ENCODE data around the gene ZNF469. TPM values are rescaled to one million over a fixed set of nuclear protein-coding genes. Genes with fewer than 3 reads are reported as not detected.

Gene ZNF469, protein sequence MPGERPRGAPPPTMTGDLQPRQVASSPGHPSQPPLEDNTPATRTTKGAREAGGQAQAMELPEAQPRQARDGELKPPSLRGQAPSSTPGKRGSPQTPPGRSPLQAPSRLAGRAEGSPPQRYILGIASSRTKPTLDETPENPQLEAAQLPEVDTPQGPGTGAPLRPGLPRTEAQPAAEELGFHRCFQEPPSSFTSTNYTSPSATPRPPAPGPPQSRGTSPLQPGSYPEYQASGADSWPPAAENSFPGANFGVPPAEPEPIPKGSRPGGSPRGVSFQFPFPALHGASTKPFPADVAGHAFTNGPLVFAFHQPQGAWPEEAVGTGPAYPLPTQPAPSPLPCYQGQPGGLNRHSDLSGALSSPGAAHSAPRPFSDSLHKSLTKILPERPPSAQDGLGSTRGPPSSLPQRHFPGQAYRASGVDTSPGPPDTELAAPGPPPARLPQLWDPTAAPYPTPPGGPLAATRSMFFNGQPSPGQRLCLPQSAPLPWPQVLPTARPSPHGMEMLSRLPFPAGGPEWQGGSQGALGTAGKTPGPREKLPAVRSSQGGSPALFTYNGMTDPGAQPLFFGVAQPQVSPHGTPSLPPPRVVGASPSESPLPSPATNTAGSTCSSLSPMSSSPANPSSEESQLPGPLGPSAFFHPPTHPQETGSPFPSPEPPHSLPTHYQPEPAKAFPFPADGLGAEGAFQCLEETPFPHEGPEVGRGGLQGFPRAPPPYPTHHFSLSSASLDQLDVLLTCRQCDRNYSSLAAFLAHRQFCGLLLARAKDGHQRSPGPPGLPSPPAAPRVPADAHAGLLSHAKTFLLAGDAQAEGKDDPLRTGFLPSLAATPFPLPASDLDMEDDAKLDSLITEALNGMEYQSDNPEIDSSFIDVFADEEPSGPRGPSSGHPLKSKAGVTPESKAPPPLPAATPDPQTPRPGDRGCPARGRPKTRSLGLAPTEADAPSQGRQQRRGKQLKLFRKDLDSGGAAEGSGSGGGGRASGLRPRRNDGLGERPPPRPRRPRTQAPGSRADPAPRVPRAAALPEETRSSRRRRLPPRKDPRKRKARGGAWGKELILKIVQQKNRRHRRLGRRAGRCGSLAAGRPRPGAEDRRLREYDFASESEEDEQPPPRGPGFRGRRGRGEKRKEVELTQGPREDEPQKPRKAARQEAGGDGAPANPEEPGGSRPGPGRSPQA (N-terminal part only)
- total RNA-seq (10 to 100 TPM in 2 of 7 donors, 1 to 10 TPM in 5; 1.1 to 16.2 (median 7.5) TPM), polyA plus RNA-seq (1 to 10 TPM in 1 of 2 donors, under 1 TPM in 1; 0.52 to 3.0 TPM)
- long read RNA-seq, donor 1, full-length matches to known transcripts = 12 of 13 reads
- long read RNA-seq, donor 1, partial matches to known transcripts = 0 of 13 reads
- long read RNA-seq, donor 1, other reads (novel, unspliced or antisense) = 1 of 13 reads
- long read RNA-seq, donor 2, full-length matches to known transcripts = 8 of 8 reads
- long read RNA-seq, donor 2, partial matches to known transcripts = 0 of 8 reads
- long read RNA-seq, donor 2, other reads (novel, unspliced or antisense) = 0 of 8 reads
- long read RNA-seq, donor 3, full-length matches to known transcripts = 13 of 14 reads
- long read RNA-seq, donor 3, partial matches to known transcripts = 0 of 14 reads
- long read RNA-seq, donor 3, other reads (novel, unspliced or antisense) = 1 of 14 reads

DNA sequence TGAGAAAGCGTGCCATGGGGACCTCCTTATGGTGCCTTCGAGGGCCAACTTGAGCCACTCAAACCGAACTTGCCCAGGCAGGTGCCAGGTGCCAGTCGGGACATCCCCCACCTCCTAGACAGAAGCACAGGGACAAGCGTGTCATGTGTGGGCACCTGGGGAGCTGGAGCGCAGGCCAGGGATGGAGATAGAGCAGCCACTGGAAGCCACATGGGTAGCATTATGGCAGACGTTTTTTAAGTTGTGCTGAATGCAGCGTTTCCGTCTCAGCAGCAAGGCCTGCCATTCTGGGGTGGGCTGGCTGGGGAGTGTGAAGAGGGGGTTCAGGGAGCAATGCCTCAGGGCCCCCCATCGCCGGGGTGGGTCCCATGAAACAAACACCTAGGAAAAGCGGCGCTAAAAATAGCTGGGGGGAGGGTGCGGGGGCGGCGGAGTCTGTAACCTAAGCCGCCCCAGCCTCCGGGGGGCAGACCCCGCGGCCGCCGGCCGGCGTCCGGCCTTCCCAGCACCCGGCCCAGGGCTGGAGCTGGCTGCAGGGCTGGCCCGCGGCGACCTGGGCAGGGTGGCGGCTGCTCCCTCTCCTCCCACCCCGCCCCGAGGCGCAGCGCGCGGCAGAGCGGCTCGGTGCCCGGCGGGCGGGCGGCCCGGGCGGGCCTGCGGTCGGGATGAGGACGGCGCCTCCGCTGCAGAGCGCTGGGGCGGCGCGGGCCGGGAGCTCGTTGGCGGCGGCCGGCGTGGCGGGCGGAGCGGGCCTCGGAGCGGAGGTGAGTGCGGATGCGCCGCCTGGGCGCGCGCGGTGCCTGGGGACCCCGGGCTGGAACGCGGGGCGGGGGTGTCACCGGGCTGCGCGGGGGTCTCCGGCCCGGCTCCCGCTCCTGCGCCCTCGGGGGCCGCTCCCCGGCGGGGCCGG lies at the start of gene ZNF469:
TSS of gene ZNF469 (plus strand) at position 469 of the 910 bp plus-strand sequence. CDS start 44,512 bp downstream, outside the sequence.
- no peak for TF ChIP-seq EP300 (IDR thresholded peaks at IDR 0.05)
- no peak for TF ChIP-seq POLR2A (IDR thresholded peaks at IDR 0.05)
- TF ChIP-seq, protein P1, sequence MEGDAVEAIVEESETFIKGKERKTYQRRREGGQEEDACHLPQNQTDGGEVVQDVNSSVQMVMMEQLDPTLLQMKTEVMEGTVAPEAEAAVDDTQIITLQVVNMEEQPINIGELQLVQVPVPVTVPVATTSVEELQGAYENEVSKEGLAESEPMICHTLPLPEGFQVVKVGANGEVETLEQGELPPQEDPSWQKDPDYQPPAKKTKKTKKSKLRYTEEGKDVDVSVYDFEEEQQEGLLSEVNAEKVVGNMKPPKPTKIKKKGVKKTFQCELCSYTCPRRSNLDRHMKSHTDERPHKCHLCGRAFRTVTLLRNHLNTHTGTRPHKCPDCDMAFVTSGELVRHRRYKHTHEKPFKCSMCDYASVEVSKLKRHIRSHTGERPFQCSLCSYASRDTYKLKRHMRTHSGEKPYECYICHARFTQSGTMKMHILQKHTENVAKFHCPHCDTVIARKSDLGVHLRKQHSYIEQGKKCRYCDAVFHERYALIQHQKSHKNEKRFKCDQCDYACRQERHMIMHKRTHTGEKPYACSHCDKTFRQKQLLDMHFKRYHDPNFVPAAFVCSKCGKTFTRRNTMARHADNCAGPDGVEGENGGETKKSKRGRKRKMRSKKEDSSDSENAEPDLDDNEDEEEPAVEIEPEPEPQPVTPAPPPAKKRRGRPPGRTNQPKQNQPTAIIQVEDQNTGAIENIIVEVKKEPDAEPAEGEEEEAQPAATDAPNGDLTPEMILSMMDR (IDR thresholded peaks at IDR 0.05) = no peak
- Histone ChIP-seq H3K4me1 (ENCODE audit: insufficient read depth) (peaks cover 11% of the 10 kb centered on the region), H3K27ac (no peak within 1 kb of the TSS), H3K36me3 (no peaks in the 10 kb centered on the region), H3K9me3 (no peaks in the 10 kb centered on the region), H3K4me3 (peak within 1 kb of the TSS; percentile 39), H3K27me3 (no peaks in the 10 kb centered on the region)
- peak in 4 of 5 donors; percentile 27 to 62 (median 54) for DNase-seq
- 7 to 13% (median 9%) methylated on average over 53 to 87 of the region's 87 CpGs for WGBS, 3 donors
- intact Hi-C loops (cut with DNase I) = loop anchor here in 1 of 4 donors (5.0 to 10.0 kb wide), 2 partner anchors 188 to 400 kb away; no protein-coding TSS in a partner anchor

DNA sequence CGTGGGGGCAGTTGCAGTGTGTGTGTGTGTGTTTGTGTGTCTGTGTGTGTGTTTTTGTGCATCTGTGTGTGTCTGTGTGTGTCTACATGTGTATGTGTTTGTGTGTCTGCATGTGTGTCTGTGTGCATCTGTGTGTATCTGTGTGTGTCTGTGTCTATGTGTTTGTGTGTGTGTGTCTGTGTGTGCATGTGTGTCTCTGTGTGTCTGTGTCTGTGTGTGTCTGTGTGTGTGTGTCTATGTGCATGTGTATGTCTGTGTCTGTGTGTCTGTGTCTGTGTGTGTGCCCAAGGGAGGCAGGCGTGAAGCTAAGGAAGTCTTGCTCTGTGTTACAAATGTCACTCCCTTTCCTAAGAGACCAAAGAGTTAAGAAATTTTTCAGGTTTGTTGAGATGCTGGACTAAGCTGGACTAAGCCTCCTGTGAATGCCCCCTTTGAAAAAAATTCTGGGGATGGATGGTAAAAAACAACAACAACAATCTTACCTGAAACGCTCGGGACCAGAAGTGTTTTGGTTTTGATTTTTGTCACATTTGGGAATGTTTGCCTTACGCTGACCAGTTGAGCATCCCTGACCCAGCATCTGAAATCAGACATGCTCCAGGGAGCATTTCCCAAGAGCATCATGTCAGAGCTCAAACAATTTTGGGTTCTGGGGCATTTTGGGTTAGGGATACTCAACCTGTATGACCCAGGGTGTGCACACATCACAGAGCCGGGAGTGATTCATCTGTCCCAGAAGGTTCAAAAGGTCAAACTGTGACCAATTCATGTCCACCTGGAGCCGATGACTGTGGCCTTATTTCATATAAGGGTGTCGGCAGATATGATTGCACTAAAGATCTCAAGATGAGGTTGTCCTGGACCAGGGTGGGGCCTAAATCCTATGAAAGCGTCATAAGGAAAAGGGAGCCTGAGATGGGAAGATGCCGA lies 48.6 kb upstream of the ZNF469 start:
- TF ChIP-seq EP300 (IDR thresholded peaks at IDR 0.05) (no peak), POLR2A (IDR thresholded peaks at IDR 0.05) (no peak)
- TF ChIP-seq, protein P1 (IDR thresholded peaks at IDR 0.05) = no peak

More for the DNA sequence above, 48.6 kb upstream of the ZNF469 start:
- Histone ChIP-seq H3K4me3 (no peak overlapping the region), H3K27me3 (no peaks in the 10 kb centered on the region), H3K27ac (no peak overlapping the region), H3K36me3 (no peaks in the 10 kb centered on the region), H3K4me1 (ENCODE audit: insufficient read depth) (no peaks in the 10 kb centered on the region), H3K9me3 (no peaks in the 10 kb centered on the region)
- WGBS, 3 donors = 87 to 92% (median 91%) methylated on average over 10 of the region's 10 CpGs
- intact Hi-C loops (cut with DNase I) = no loop called here
- DNase-seq = no peak
